HG03354 (cell line): Measurements from ENCODE around the gene RBFOX2.

ENCODE experiments used
- ATAC-seq: cut with Tn5 transposase; IDR thresholded peaks from one replicate; pipeline ENCODE4 v1.9.1; 2021; ENCODE audit warnings: mild to moderate bottlenecking; ENCODE audit not compliant: unreplicated experiment, poor library complexity, severe bottlenecking

RBFOX2 gene

GRCh38 chr22:35884529-35884928 is 144.1 kb downstream of the RBFOX2 start:
- no peak for ATAC-seq

- no peak for ATAC-seq
These were observed 145.5 kb downstream of the RBFOX2 start for GRCh38 chr22:35883031-35883620.

- no peak for ATAC-seq
These were observed 146.2 kb downstream of the RBFOX2 start for GRCh38 chr22:35882211-35883030.

GRCh38 chr22:35879351-35879750 is 149.3 kb downstream of the RBFOX2 start:
- no peak for ATAC-seq

- no peak for ATAC-seq
These were observed 155.2 kb downstream of the RBFOX2 start for GRCh38 chr22:35873426-35873825.

GRCh38 chr22:35872451-35872850 is 156.2 kb downstream of the RBFOX2 start:
- ATAC-seq = no peak

- ATAC-seq = no peak
These were observed 157.9 kb downstream of the RBFOX2 start for GRCh38 chr22:35870517-35871293.

GRCh38 chr22:35868938-35869337 is 159.7 kb downstream of the RBFOX2 start:
- no peak for ATAC-seq

GRCh38 chr22:35866651-35867050 is 162.0 kb downstream of the RBFOX2 start:
- ATAC-seq = no peak

GRCh38 chr22:35864545-35865165 is 164.0 kb downstream of the RBFOX2 start:
- no peak for ATAC-seq

- no peak for ATAC-seq
These were observed 165.2 kb downstream of the RBFOX2 start for GRCh38 chr22:35863432-35863831.

- no peak for ATAC-seq
These were observed 165.9 kb downstream of the RBFOX2 start for GRCh38 chr22:35862697-35863096.

- ATAC-seq = no peak
These were observed 167.2 kb downstream of the RBFOX2 start for GRCh38 chr22:35861451-35861850.

GRCh38 chr22:35860837-35861236 is 167.8 kb downstream of the RBFOX2 start:
- no peak for ATAC-seq

GRCh38 chr22:35860087-35860733 is 168.4 kb downstream of the RBFOX2 start:
- ATAC-seq = no peak

GRCh38 chr22:35854334-35854733 is 174.3 kb downstream of the RBFOX2 start:
- ATAC-seq = no peak

- ATAC-seq = no peak
These were observed 176.5 kb downstream of the RBFOX2 start for GRCh38 chr22:35852076-35852475.

GRCh38 chr22:35850831-35851230 is 177.8 kb downstream of the RBFOX2 start:
- ATAC-seq = no peak

GRCh38 chr22:35846804-35847203 is 181.8 kb downstream of the RBFOX2 start:
- ATAC-seq = no peak

- ATAC-seq = no peak
These were observed 183.7 kb downstream of the RBFOX2 start for GRCh38 chr22:35844886-35845285.
